Measurements from ENCODE around the gene TSHZ3. TPM values are rescaled to one million over a fixed set of nuclear protein-coding genes. Genes with fewer than 3 reads are reported as not detected.

The TSHZ3 gene
- total RNA-seq (10 to 100 TPM in 1 of 2 donors, 1 to 10 TPM in 1; 9.4 to 12.9 TPM), polyA plus RNA-seq (1 to 10 TPM; 1.9 to 4.6 TPM)
- long read RNA-seq, donor 1, full-length matches to known transcripts, result 10 of 10 reads
- long read RNA-seq, donor 1, partial matches to known transcripts, result 0 of 10 reads
- long read RNA-seq, donor 1, other reads (novel, unspliced or antisense), result 0 of 10 reads
- long read RNA-seq, donor 2, full-length matches to known transcripts, result 2 of 2 reads
- long read RNA-seq, donor 2, partial matches to known transcripts, result 0 of 2 reads
- long read RNA-seq, donor 2, other reads (novel, unspliced or antisense), result 0 of 2 reads
- long read RNA-seq, donor 3, full-length matches to known transcripts, result 11 of 11 reads
- long read RNA-seq, donor 3, partial matches to known transcripts, result 0 of 11 reads
- long read RNA-seq, donor 3, other reads (novel, unspliced or antisense), result 0 of 11 reads
- long read RNA-seq, donor 4, full-length matches to known transcripts, result 4 of 4 reads
- long read RNA-seq, donor 4, partial matches to known transcripts, result 0 of 4 reads
- long read RNA-seq, donor 4, other reads (novel, unspliced or antisense), result 0 of 4 reads
- long read RNA-seq, donor 5, full-length matches to known transcripts, result 16 of 21 reads
- long read RNA-seq, donor 5, partial matches to known transcripts, result 0 of 21 reads
- long read RNA-seq, donor 5, other reads (novel, unspliced or antisense), result 5 of 21 reads

GRCh38 chr19:31349160-31349881 is at the start of gene TSHZ3:
Gene TSHZ3 (minus strand): TSS chr19:31349436. CDS start chr19:31349219, 217 bp downstream.
- H3K27me3 ChIP-seq (ENCODE audit: control insufficient read depth in 3 of 3, insufficient read depth in 3 of 3, low read length in 2 of 3), result peaks cover 0 to 48% (median 5%) of the 10 kb centered on the region in 3 donors
- peak; percentile 59 for ATAC-seq (ENCODE audit: insufficient read depth, low FRiP score)
- peak; percentile 93 to 96 (median 94) for DNase-seq
- peak within 1 kb of the TSS in 1 of 2 donors; percentile 74 for H3K9ac ChIP-seq (ENCODE audit: insufficient read depth in 1 of 2, low read length in 2 of 2)
- peaks cover 0 to 19% (median 0%) of the 10 kb centered on the region in 4 donors for H3K36me3 ChIP-seq (ENCODE audit: control insufficient read depth in 4 of 4, insufficient read depth in 4 of 4, low read length in 4 of 4)
- peaks cover 0 to 57% (median 11%) of the 10 kb centered on the region in 5 donors for H3K4me1 ChIP-seq (ENCODE audit: control insufficient read depth in 5 of 5, insufficient read depth in 5 of 5, low read length in 5 of 5)
- no peak for TF ChIP-seq CTCF (IDR thresholded peaks at IDR 0.05; ENCODE audit: control extremely low read depth, extremely low read depth)
- H3K4me3 ChIP-seq, result peak within 1 kb of the TSS; percentile 86
- H3K27ac ChIP-seq (ENCODE audit: low read depth in 1 of 2, low read length in 1 of 2), result peak within 1 kb of the TSS; percentile 69 to 87
- 1 to 2% methylated on average over 46 to 86 of the region's 86 CpGs for WGBS, 2 donors
- H3K9me3 ChIP-seq (ENCODE audit: control insufficient read depth in 4 of 4, insufficient read depth in 3 of 4, low read length in 3 of 4), result peaks cover 0 to 4% (median 0%) of the 10 kb centered on the region in 4 donors

- H3K9me3 ChIP-seq (ENCODE audit: control insufficient read depth in 4 of 4, insufficient read depth in 3 of 4, low read length in 3 of 4), result no peaks in the 10 kb centered on the region
- H3K4me1 ChIP-seq (ENCODE audit: control insufficient read depth in 5 of 5, insufficient read depth in 5 of 5, low read length in 5 of 5), result peaks cover 0 to 6% (median 0%) of the 10 kb centered on the region in 5 donors
- no peaks in the 10 kb centered on the region for H3K36me3 ChIP-seq (ENCODE audit: control insufficient read depth in 4 of 4, insufficient read depth in 4 of 4, low read length in 4 of 4)
- WGBS, 2 donors, result 76 to 77% methylated on average over 2 of the region's 2 CpGs
- no peak for TF ChIP-seq CTCF (IDR thresholded peaks at IDR 0.05; ENCODE audit: control extremely low read depth, extremely low read depth)
- peaks cover 0 to 4% (median 0%) of the 10 kb centered on the region in 3 donors for H3K27me3 ChIP-seq (ENCODE audit: control insufficient read depth in 3 of 3, insufficient read depth in 3 of 3, low read length in 2 of 3)
- H3K27ac ChIP-seq (ENCODE audit: low read depth in 1 of 2, low read length in 1 of 2), result no peak overlapping the region
- H3K4me3 ChIP-seq, result no peak overlapping the region
- no peak overlapping the region for H3K9ac ChIP-seq (ENCODE audit: insufficient read depth in 1 of 2, low read length in 2 of 2)
- DNase-seq, result no peak
- no peak for ATAC-seq (ENCODE audit: insufficient read depth, low FRiP score)
Observed at GRCh38 chr19:31397308-31397707, 48.1 kb upstream of the TSHZ3 start.

- Histone ChIP-seq H3K36me3 (ENCODE audit: control insufficient read depth in 4 of 4, insufficient read depth in 4 of 4, low read length in 4 of 4) (no peaks in the 10 kb centered on the region), H3K9me3 (ENCODE audit: control insufficient read depth in 4 of 4, insufficient read depth in 3 of 4, low read length in 3 of 4) (peaks cover 0 to 3% (median 0%) of the 10 kb centered on the region in 4 donors), H3K9ac (ENCODE audit: insufficient read depth in 1 of 2, low read length in 2 of 2) (no peak overlapping the region), H3K27me3 (ENCODE audit: control insufficient read depth in 3 of 3, insufficient read depth in 3 of 3, low read length in 2 of 3) (no peaks in the 10 kb centered on the region), H3K4me3 (no peak overlapping the region), H3K4me1 (ENCODE audit: control insufficient read depth in 5 of 5, insufficient read depth in 5 of 5, low read length in 5 of 5) (peaks cover 0 to 8% (median 0%) of the 10 kb centered on the region in 5 donors), H3K27ac (ENCODE audit: low read depth in 1 of 2, low read length in 1 of 2) (no peak overlapping the region)
- DNase-seq (peak in 2 of 3 donors; percentile 22 to 59), ATAC-seq (ENCODE audit: insufficient read depth, low FRiP score) (no peak)
- TF ChIP-seq CTCF (IDR thresholded peaks at IDR 0.05; ENCODE audit: control extremely low read depth, extremely low read depth), result no peak
- WGBS, 2 donors, result 75 to 80% methylated on average over 5 of the region's 5 CpGs
Observed at GRCh38 chr19:31392464-31392863, 43.2 kb upstream of the TSHZ3 start.

All from lung (tissue), 16 donors.